NT2/D1 (cell line): ENCODE results near the gene ERICH3.

Experiments used
- SUZ12 ChIP-seq: IDR thresholded peaks from 2 replicates; pipeline ENCODE4 v1.6.1; 2011; ENCODE audit not compliant: insufficient read length, insufficient read depth; ENCODE audit errors: extremely low read depth
- YY1 ChIP-seq: IDR thresholded peaks from 2 replicates; pipeline ENCODE4 v1.6.1; 2011; ENCODE audit not compliant: insufficient read length, insufficient read depth

GRCh38 chr1:74689621-74690363 is 16.2 kb upstream of the ERICH3 start:
- TF ChIP-seq YY1 (no peak), SUZ12 (no peak)
